CD14-positive monocyte (primary cell): ENCODE measurements around the gene ZNF831. TPM values are rescaled to one million over a fixed set of nuclear protein-coding genes. Genes with fewer than 3 reads are reported as not detected.

Experiments
- DNase-seq, 3 donors: peaks; one replicate each; pipeline ENCODE4 v3.0.0-alpha.2; 2011 to 2022
- H2AFZ ChIP-seq: 2 replicates; pipeline ENCODE4 v1.6.0; 2012; ENCODE audit warnings: mild to moderate bottlenecking, low read depth, low read length, inconsistent platforms; ENCODE audit not compliant: insufficient read depth, poor library complexity, severe bottlenecking
- H3K27ac ChIP-seq, 2 donors: 1 replicate in 1 of 2; 2 replicates in 1 of 2; pipeline ENCODE4 v1.5.1; 2012 to 2013; ENCODE audit warnings: low read length in 2 of 2, control low read depth in 1 of 2, inconsistent platforms in 1 of 2, low read depth in 1 of 2, mild to moderate bottlenecking in 1 of 2
- H3K27me3 ChIP-seq, 2 donors: one replicate each; pipeline versions ENCODE4 v1.6.0 to v1.6.1; 2011 to 2013; ENCODE audit warnings: low read length in 2 of 2; ENCODE audit not compliant: control insufficient read depth in 2 of 2, insufficient read depth in 2 of 2
- H3K36me3 ChIP-seq, 2 donors: replicated peaks in 1 of 2; 1 replicate in 1 of 2; 2 replicates in 1 of 2; pipeline versions ENCODE4 v1.5.1 to v1.6.1; 2012 to 2013; ENCODE audit warnings: low read length in 2 of 2, control low read depth in 1 of 2, inconsistent platforms in 1 of 2, mild to moderate bottlenecking in 1 of 2; ENCODE audit not compliant: insufficient read depth in 2 of 2, control insufficient read depth in 1 of 2
- H3K4me1 ChIP-seq, 2 donors: 1 replicate in 1 of 2; 2 replicates in 1 of 2; pipeline versions ENCODE4 v1.5.1 to v1.6.1; 2012 to 2013; ENCODE audit warnings: low read length in 2 of 2, control low read depth in 1 of 2, inconsistent platforms in 1 of 2, mild to moderate bottlenecking in 1 of 2, moderate library complexity in 1 of 2; ENCODE audit not compliant: insufficient read depth in 2 of 2, control insufficient read depth in 1 of 2
- H3K4me2 ChIP-seq: replicated peaks from 2 replicates; pipeline ENCODE3; 2012; ENCODE audit warnings: low read length, moderate library complexity, mild to moderate bottlenecking; ENCODE audit not compliant: poor library complexity, severe bottlenecking; ENCODE audit errors: extremely low read depth
- H3K4me3 ChIP-seq, 3 experiments: fragments of 200-600 bp in 1 of 3; sonication (generic) in 1 of 3; replicated peaks in 1 of 3; 1 replicate in 2 of 3; 2 replicates in 1 of 3; pipeline ENCODE4 v1.5.1; 2011 to 2013; ENCODE audit warnings: low read length in 3 of 3, mild to moderate bottlenecking in 3 of 3, control low read depth in 2 of 3, low read depth in 2 of 3, inconsistent platforms in 1 of 3, moderate library complexity in 1 of 3
- H3K79me2 ChIP-seq: 2 replicates; pipeline ENCODE4 v1.6.0; 2012; ENCODE audit warnings: mild to moderate bottlenecking, control low read depth, inconsistent platforms, low read length, moderate library complexity; ENCODE audit not compliant: insufficient read depth
- H3K9ac ChIP-seq: 2 replicates; pipeline ENCODE4 v1.6.0; 2017; ENCODE audit warnings: low read length, mild to moderate bottlenecking; ENCODE audit not compliant: insufficient read depth, poor library complexity, severe bottlenecking
- H3K9me3 ChIP-seq, 2 donors: replicated peaks in 1 of 2; 1 replicate in 1 of 2; 2 replicates in 1 of 2; pipeline versions ENCODE4 v1.5.1 to v1.6.1; 2012 to 2013; ENCODE audit warnings: low read length in 2 of 2, control low read depth in 1 of 2; ENCODE audit not compliant: control insufficient read depth in 1 of 2, insufficient read depth in 1 of 2
- H4K20me1 ChIP-seq: 2 replicates; pipeline ENCODE4 v1.6.0; 2012; ENCODE audit warnings: mild to moderate bottlenecking, low read length, control low read depth, moderate library complexity; ENCODE audit not compliant: insufficient read depth
- H3K27ac Mint-ChIP-seq, 7 donors: one replicate each; pipeline ENCODE4 v1.8.0; 2020; ENCODE audit warnings: mild to moderate bottlenecking in 7 of 7, mixed read lengths in 7 of 7, moderate library complexity in 6 of 7, inconsistent platforms in 2 of 7
- H3K27me3 Mint-ChIP-seq, 3 donors: one replicate each; pipeline ENCODE4 v1.8.0; 2021 to 2022; ENCODE audit warnings: low read depth in 3 of 3, mild to moderate bottlenecking in 3 of 3, mixed read lengths in 3 of 3, moderate library complexity in 3 of 3, inconsistent platforms in 1 of 3
- H3K36me3 Mint-ChIP-seq, 2 donors: one replicate each; pipeline ENCODE4 v1.8.0; 2020; ENCODE audit warnings: mixed read lengths in 2 of 2, inconsistent platforms in 1 of 2, mild to moderate bottlenecking in 1 of 2
- H3K4me1 Mint-ChIP-seq: one replicate; pipeline ENCODE4 v1.8.0; 2020; ENCODE audit warnings: mild to moderate bottlenecking, mixed read lengths
- H3K4me3 Mint-ChIP-seq, 2 donors: one replicate each; pipeline ENCODE4 v1.8.0; 2020; ENCODE audit warnings: mild to moderate bottlenecking in 2 of 2, mixed read lengths in 2 of 2, moderate library complexity in 1 of 2
- H3K9me3 Mint-ChIP-seq, 7 donors: one replicate each; pipeline ENCODE4 v1.8.0; 2020 to 2022; ENCODE audit warnings: mixed read lengths in 7 of 7, mild to moderate bottlenecking in 6 of 7, moderate library complexity in 6 of 7, inconsistent platforms in 2 of 7
- CTCF ChIP-seq: fragments of 200-600 bp; IDR thresholded peaks from one replicate; pipeline ENCODE4 v1.8.0; 2022; ENCODE audit warnings: antibody characterized with exemption, mild to moderate bottlenecking
- WGBS: methylation state at CpG from one replicate; pipeline ENCODE4 v1.1.5; 2013; ENCODE audit warnings: missing lambda C conversion rate; ENCODE audit not compliant: insufficient coverage; 5-methylcytosine and 5-hydroxymethylcytosine counted together
- intact Hi-C, 2 donors: fragments of 100-400 bp; cut with micrococcal nuclease; formaldehyde crosslinking; loops; one replicate each; pipeline versions ENCODE4 v1.15.0 to v1.15.1; 2023
- polyA plus RNA-seq, 3 donors: library from polyadenylated mRNA; depleted of rRNA in 1 of 3; unstranded in 2 of 3; stranded (reverse) in 1 of 3; fragments of 300-500 nt in 2 of 3; fragments of >200 nt in 1 of 3; fragmentation: Illumina TruSeq in 2 of 3; gene quantifications; 1 replicate in 2 of 3; 2 replicates in 1 of 3; pipeline ENCODE4 v1.2.3, GENCODE V29; 2012 to 2021

The ZNF831 gene
- polyA plus RNA-seq, 3 donors: 0.03 to 0.09 TPM; not detected in 1

GRCh38 chr20:59255256-59255655 is 91.6 kb downstream of the ZNF831 start:
- Histone ChIP-seq H3K27me3 (peaks cover 7 to 8% of the 10 kb centered on the region in 2 donors), H4K20me1 (no peaks in the 10 kb centered on the region), H3K36me3 (no peaks in the 10 kb centered on the region), H3K9me3 (no peaks in the 10 kb centered on the region), H3K79me2 (no peaks in the 10 kb centered on the region), H3K27ac (no peak overlapping the region), H3K9ac (no peak overlapping the region), H2AFZ (no peak overlapping the region), H3K4me2 (no peak overlapping the region), H3K4me3 (no peak overlapping the region), H3K4me1 (peaks cover 10 to 17% of the 10 kb centered on the region in 2 donors)
- Mint-ChIP-seq H3K4me1 (peaks cover 23% of the 10 kb centered on the region), H3K4me3 (no peak overlapping the region), H3K36me3 (no peaks in the 10 kb centered on the region), H3K9me3 (peaks cover 0 to 6% (median 2%) of the 10 kb centered on the region in 7 donors), H3K27ac (no peak overlapping the region), H3K27me3 (peaks cover 0 to 6% (median 3%) of the 10 kb centered on the region in 3 donors)
- no peak for DNase-seq
- no peak for TF ChIP-seq CTCF
- WGBS: 54% methylated on average over 3 of the region's 5 CpGs
- intact Hi-C loops: no loop called here

GRCh38 chr20:59258221-59258621 is 94.6 kb downstream of the ZNF831 start:
- peak; percentile 1 to 32 (median 9) for DNase-seq
- no peaks in the 10 kb centered on the region for H4K20me1 ChIP-seq
- TF ChIP-seq CTCF: no peak
- H3K4me2 ChIP-seq: no peak overlapping the region
- H3K9ac ChIP-seq: no peak overlapping the region
- H3K4me3 Mint-ChIP-seq: peak overlapping the region in 1 of 2 donors; percentile 59
- 0% methylated on average over 1 of the region's 2 CpGs for WGBS
- no peaks in the 10 kb centered on the region for H3K79me2 ChIP-seq
- H3K27ac ChIP-seq: no peak overlapping the region
- peaks cover 0 to 4% (median 0%) of the 10 kb centered on the region in 7 donors for H3K9me3 Mint-ChIP-seq
- no peak overlapping the region for H3K4me3 ChIP-seq
- H3K4me1 ChIP-seq: peaks cover 10 to 17% of the 10 kb centered on the region in 2 donors
- no peak overlapping the region for H2AFZ ChIP-seq
- no peaks in the 10 kb centered on the region for H3K9me3 ChIP-seq
- H3K27ac Mint-ChIP-seq: peak overlapping the region in 1 of 7 donors; percentile 7
- peaks cover 28% of the 10 kb centered on the region for H3K4me1 Mint-ChIP-seq
- no peaks in the 10 kb centered on the region for H3K36me3 ChIP-seq
- intact Hi-C loops: no loop called here
- H3K27me3 ChIP-seq: peaks cover 0 to 3% of the 10 kb centered on the region in 2 donors
- H3K27me3 Mint-ChIP-seq: peaks cover 0 to 3% (median 0%) of the 10 kb centered on the region in 3 donors
- no peaks in the 10 kb centered on the region for H3K36me3 Mint-ChIP-seq
